ENCODE data around the gene KCNH3. TPM values are rescaled to one million over a fixed set of nuclear protein-coding genes. Genes with fewer than 3 reads are reported as not detected.
"Not testable (repeated sequence)": the region's sequence is repeated elsewhere in the genome, so short reads cannot be mapped to it uniquely, and the experiment has no call there.

KCNH3 gene
- total RNA-seq, 1 experiment from 2014 or later = not detected

- Histone ChIP-seq H3K27me3 (no peaks in the 10 kb centered on the region), H3K4me3 (no peak overlapping the region), H3K9me3 (no peaks in the 10 kb centered on the region)
Observed at GRCh38 chr12:49584591-49584990, 45.8 kb downstream of the KCNH3 start.

GRCh38 chr12:49585477-49586459 is 46.9 kb downstream of the KCNH3 start:
- Histone ChIP-seq H3K36me3 (no peaks in the 10 kb centered on the region; the same call in 1 of the 2 replicates), H3K9me3 (no peaks in the 10 kb centered on the region; the same call in 1 of the 2 replicates)

More at GRCh38 chr12:49584591-49584990, 45.8 kb downstream of the KCNH3 start:
- DNase-seq = no peak
- no peaks in the 10 kb centered on the region; the same call in 1 of the 2 replicates for H3K36me3 ChIP-seq

GRCh38 chr12:49587174-49587908 is 48.5 kb downstream of the KCNH3 start:
- no peaks in the 10 kb centered on the region for H3K27me3 ChIP-seq
- H3K9me3 ChIP-seq = no peaks in the 10 kb centered on the region; the same call in 1 of the 2 replicates
- no peak overlapping the region for H3K4me3 ChIP-seq
- H3K36me3 ChIP-seq = no peaks in the 10 kb centered on the region; the same call in 1 of the 2 replicates
- DNase-seq = no peak

More at GRCh38 chr12:49585477-49586459, 46.9 kb downstream of the KCNH3 start:
- no peak for DNase-seq
- Histone ChIP-seq H3K4me3 (no peak overlapping the region), H3K27me3 (no peaks in the 10 kb centered on the region)

GRCh38 chr12:49588281-49588680 is 49.5 kb downstream of the KCNH3 start:
- no peaks in the 10 kb centered on the region; the same call in 1 of the 2 replicates for H3K36me3 ChIP-seq
- DNase-seq = no peak
- H3K9me3 ChIP-seq = peaks cover 2% of the 10 kb centered on the region; the same call in 1 of the 2 replicates
- H3K4me3 ChIP-seq = no peak overlapping the region
- H3K27me3 ChIP-seq = no peaks in the 10 kb centered on the region

GRCh38 chr12:49588721-49589516 is 50.1 kb downstream of the KCNH3 start:
- H3K27me3 ChIP-seq = no peaks in the 10 kb centered on the region
- H3K4me3 ChIP-seq = no peak overlapping the region
- no peak for DNase-seq
- H3K36me3 ChIP-seq = no peaks in the 10 kb centered on the region; the same call in 1 of the 2 replicates
- peaks cover 2% of the 10 kb centered on the region; the same call in 1 of the 2 replicates for H3K9me3 ChIP-seq

GRCh38 chr12:49598527-49598926 is 59.7 kb downstream of the KCNH3 start:
- Histone ChIP-seq H3K4me3 (no peak overlapping the region), H3K36me3 (no peaks in the 10 kb centered on the region; the same call in 1 of the 2 replicates), H3K9me3 (no peaks in the 10 kb centered on the region), H3K27me3 (no peaks in the 10 kb centered on the region)
- no peak for DNase-seq

GRCh38 chr12:49599961-49600360 is 61.1 kb downstream of the KCNH3 start:
- Histone ChIP-seq H3K9me3 (no peaks in the 10 kb centered on the region), H3K27me3 (no peaks in the 10 kb centered on the region), H3K4me3 (no peak overlapping the region), H3K36me3 (no peaks in the 10 kb centered on the region; the same call in 1 of the 2 replicates)
- DNase-seq = no peak

GRCh38 chr12:49603721-49604120 is 64.9 kb downstream of the KCNH3 start:
- Histone ChIP-seq H3K27me3 (no peaks in the 10 kb centered on the region), H3K4me3 (no peak overlapping the region), H3K9me3 (no peaks in the 10 kb centered on the region), H3K36me3 (no peaks in the 10 kb centered on the region)
- DNase-seq = no peak

GRCh38 chr12:49604856-49605255 is 66.0 kb downstream of the KCNH3 start:
- no peaks in the 10 kb centered on the region for H3K27me3 ChIP-seq
- no peaks in the 10 kb centered on the region for H3K36me3 ChIP-seq
- DNase-seq = no peak
- H3K4me3 ChIP-seq = no peak overlapping the region
- H3K9me3 ChIP-seq = no peaks in the 10 kb centered on the region

- H3K36me3 ChIP-seq, H3K27me3 ChIP-seq, H3K4me3 ChIP-seq, H3K9me3 ChIP-seq, DNase-seq: not testable (repeated sequence)
Observed at GRCh38 chr12:49605539-49605938, 66.7 kb downstream of the KCNH3 start, which contains the start of gene FAM186B. Gene FAM186B (minus strand): TSS chr12:49605639. CDS start chr12:49605477, 162 bp downstream.

Other genes with a start within 250 kb of the KCNH3 start
- gene PRPH, start 243.9 kb upstream of the KCNH3 start, total RNA-seq (2014; rRNA removed; shearing (Covaris generic); ENCODE audit: low replicate concordance) = 5.0 and 7.1 TPM in 2 replicates
- gene TROAP, start 215.8 kb upstream of the KCNH3 start, total RNA-seq (2014; rRNA removed; shearing (Covaris generic); ENCODE audit: low replicate concordance) = 24.3 and 37.3 TPM in 2 replicates
- gene C1QL4, start 201.8 kb upstream of the KCNH3 start, total RNA-seq (2014; rRNA removed; shearing (Covaris generic); ENCODE audit: low replicate concordance) = 0.10 TPM in 1 of 2 replicates, not detected in the other
- gene DNAJC22, start 192.1 kb upstream of the KCNH3 start, total RNA-seq (2014; rRNA removed; shearing (Covaris generic); ENCODE audit: low replicate concordance) = 3.1 and 6.5 TPM in 2 replicates
- 32.5 and 43.8 TPM in 2 replicates for gene SPATS2, start 171.6 kb upstream of the KCNH3 start, total RNA-seq (2014; rRNA removed; shearing (Covaris generic); ENCODE audit: low replicate concordance)
- gene MCRS1, start 29.1 kb downstream of the KCNH3 start, total RNA-seq (2014; rRNA removed; shearing (Covaris generic); ENCODE audit: low replicate concordance) = 54.4 and 107 TPM in 2 replicates
- gene FAM186B, start 66.6 kb downstream of the KCNH3 start, total RNA-seq (2014; rRNA removed; shearing (Covaris generic); ENCODE audit: low replicate concordance) = not detected in 2 replicates
- 4.8 and 8.6 TPM in 2 replicates for gene PRPF40B, start 84.5 kb downstream of the KCNH3 start, total RNA-seq (2014; rRNA removed; shearing (Covaris generic); ENCODE audit: low replicate concordance)
- gene FMNL3, start 168.4 kb downstream of the KCNH3 start, total RNA-seq (2014; rRNA removed; shearing (Covaris generic); ENCODE audit: low replicate concordance) = 8.8 and 12.8 TPM in 2 replicates
- 260 and 282 TPM in 2 replicates for gene TMBIM6, start 202.5 kb downstream of the KCNH3 start, total RNA-seq (2014; rRNA removed; shearing (Covaris generic); ENCODE audit: low replicate concordance)